HCEC 1CT (cell line): ENCODE data around the gene HCRTR1.
A peak's percentile ranks its signal among the peaks of the same experiment; 100 is the strongest.

ENCODE experiments used
- DNase-seq: peaks from one replicate; pipeline ENCODE4 v3.0.0-alpha.2; 2017

The HCRTR1 gene

DNA sequence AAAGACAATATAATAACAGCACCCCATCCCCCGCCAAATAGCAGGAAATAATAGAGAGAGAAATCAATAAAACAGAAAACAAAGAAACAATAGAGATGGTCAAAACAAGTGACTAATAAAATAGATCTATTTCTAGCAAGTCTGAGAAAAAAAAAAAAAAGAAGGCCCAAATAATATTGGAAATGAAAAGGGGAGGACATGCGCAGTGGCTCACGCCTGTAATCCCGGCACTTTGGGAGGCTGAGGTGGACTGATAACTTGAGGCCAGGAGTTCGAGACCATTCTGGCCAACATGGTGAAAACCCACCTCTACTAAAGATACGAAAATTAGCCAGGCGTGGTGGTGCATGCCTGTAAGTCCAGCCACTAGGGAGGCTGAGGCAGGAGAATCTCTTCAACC lies 18.5 kb upstream of the HCRTR1 start:
- DNase-seq = no peak

GRCh38 chr1:31600641-31601040 lies 16.8 kb upstream of the HCRTR1 start:
- DNase-seq = no peak

GRCh38 chr1:31602081-31602480 lies 15.4 kb upstream of the HCRTR1 start:
- no peak for DNase-seq

- peak; percentile 83 for DNase-seq
Measured at GRCh38 chr1:31605908-31606427, 11.5 kb upstream of the HCRTR1 start.

- no peak for DNase-seq
Measured at GRCh38 chr1:31607360-31607759, 10.1 kb upstream of the HCRTR1 start.

- no peak for DNase-seq
Measured at GRCh38 chr1:31609514-31610118, 7.9 kb upstream of the HCRTR1 start.

- DNase-seq = no peak
Measured at GRCh38 chr1:31614414-31615005, 3.0 kb upstream of the HCRTR1 start.

GRCh38 chr1:31615414-31615813 lies 2.1 kb upstream of the HCRTR1 start:
- no peak for DNase-seq

- DNase-seq = no peak
Measured at GRCh38 chr1:31615939-31616338, 1.6 kb upstream of the HCRTR1 start.

DNA sequence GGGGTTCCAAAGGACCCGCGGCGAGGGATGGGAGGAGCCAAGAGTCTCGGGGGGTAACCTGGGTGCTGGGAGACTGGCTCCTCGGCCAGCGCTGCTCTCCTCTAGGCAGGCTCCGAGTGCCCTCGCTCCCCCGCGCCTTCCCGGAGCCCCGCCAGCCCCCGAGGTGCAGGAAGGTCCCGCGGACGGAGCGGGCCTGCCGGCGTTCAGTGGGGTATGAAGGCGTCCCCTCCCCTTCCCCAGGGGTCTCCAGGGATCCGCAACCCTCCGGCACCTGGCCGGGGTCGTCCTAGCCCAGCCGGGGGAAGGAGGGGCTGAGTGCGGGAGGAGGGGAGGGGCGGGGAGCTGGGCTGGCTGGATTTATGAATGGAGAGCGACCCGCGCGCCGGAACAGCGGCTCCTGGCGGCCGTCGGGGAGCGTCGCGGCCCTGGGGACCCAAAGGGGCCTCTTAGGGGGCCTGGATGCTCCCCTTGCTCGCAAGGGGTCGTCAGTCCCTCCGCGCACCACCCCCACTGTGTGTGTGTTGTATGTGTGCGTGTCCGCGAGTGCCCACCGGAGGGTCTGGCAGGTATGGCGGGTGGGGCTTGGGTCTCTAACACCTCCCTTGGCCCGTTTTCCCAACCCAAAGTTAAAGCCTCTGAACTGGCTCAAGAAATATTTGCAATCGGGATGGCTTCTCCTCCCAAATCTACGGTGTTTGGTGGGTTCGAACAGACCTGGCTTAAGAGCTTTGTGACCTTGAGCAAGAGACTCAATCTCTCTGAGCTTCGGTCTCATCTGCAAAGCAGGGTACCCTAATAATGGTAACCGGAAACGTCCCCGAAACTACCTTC lies 642 bp downstream of the HCRTR1 start:
- peak; percentile 26 for DNase-seq

DNA sequence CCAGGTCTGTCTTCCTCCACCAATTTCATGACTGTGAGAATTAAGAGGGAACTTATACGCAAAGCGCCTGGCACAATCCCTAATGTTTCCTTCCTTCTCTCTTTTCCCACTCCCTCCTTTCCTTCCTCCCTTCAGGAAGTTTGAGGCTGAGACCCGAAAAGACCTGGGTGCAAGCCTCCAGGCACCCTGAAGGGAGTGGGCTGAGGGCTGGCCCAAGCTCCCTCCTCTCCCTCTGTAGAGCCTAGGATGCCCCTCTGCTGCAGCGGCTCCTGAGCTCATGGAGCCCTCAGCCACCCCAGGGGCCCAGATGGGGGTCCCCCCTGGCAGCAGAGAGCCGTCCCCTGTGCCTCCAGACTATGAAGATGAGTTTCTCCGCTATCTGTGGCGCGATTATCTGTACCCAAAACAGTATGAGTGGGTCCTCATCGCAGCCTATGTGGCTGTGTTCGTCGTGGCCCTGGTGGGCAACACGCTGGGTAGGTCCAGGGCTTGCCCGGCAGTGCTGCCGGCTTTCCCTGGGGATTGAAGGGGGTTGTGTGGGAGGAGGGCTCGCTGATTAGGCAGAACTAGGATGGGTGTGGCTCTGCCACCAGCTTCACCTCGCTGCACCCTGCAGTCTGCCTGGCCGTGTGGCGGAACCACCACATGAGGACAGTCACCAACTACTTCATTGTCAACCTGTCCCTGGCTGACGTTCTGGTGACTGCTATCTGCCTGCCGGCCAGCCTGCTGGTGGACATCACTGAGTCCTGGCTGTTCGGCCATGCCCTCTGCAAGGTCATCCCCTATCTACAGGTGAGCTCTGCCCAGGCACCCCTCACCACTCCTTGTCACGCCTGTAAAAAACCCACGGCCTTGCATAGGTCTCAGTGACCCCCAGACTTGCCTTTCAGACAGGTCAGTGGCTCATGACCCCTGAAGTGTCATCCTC lies 1.7 kb downstream of the HCRTR1 start:
- no peak for DNase-seq

DNA sequence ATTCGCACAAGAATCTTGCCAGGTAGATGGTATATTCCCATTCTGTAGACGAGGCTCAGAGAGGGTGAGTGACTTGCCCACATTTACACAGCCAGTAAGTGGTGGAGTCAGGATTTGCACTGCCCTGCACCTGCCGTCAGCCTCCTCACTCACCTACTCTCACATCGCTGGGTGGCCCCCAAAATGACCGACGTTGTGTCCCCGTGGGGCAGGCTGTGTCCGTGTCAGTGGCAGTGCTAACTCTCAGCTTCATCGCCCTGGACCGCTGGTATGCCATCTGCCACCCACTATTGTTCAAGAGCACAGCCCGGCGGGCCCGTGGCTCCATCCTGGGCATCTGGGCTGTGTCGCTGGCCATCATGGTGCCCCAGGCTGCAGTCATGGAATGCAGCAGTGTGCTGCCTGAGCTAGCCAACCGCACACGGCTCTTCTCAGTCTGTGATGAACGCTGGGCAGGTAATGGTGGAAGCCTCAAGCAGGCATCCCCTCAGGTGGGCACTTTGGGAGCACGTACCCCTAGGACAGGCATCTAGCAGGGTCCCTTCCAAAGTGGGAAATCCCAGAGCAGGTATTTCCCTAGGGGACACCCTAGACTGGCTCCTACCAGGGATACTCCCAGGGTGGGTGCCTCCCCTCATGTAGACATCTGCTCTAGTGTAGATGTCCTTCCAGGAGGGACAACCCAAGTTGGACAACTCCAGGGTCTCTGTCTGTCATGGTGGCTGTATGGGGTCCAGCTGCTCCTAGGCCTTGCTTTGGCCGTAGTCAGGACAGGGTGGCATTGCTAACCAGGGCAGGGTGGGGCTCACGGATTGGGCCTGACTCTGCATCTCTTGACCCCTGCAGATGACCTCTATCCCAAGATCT lies 3.4 kb downstream of the HCRTR1 start:
- no peak for DNase-seq

DNA sequence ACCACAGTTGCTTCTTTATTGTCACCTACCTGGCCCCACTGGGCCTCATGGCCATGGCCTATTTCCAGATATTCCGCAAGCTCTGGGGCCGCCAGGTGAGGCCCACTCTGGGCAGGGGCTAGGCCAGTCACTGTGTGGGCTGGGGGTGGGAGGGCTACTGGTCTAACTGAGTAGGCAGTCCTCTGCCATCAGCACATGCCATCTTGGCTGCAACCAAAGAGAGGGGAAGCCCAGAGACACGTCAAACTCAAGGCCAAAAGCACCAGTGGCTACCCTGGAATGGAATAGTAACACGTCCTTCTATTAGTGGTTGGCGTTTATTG lies 4.0 kb downstream of the HCRTR1 start:
- no peak for DNase-seq

- DNase-seq = no peak
Measured at GRCh38 chr1:31621847-31622730, 4.6 kb downstream of the HCRTR1 start.

DNA sequence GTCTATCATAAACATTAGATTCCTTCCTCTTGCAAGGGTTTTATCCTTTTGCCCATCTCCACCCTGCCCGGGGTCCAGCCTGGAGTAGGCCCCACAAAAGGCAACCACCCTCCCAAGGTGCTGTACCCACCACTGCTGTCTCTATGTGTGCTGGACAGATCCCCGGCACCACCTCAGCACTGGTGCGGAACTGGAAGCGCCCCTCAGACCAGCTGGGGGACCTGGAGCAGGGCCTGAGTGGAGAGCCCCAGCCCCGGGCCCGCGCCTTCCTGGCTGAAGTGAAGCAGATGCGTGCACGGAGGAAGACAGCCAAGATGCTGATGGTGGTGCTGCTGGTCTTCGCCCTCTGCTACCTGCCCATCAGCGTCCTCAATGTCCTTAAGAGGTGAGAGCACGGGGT lies 5.9 kb downstream of the HCRTR1 start:
- no peak for DNase-seq

- no peak for DNase-seq
Measured at GRCh38 chr1:31624309-31624708, 6.8 kb downstream of the HCRTR1 start.

DNA sequence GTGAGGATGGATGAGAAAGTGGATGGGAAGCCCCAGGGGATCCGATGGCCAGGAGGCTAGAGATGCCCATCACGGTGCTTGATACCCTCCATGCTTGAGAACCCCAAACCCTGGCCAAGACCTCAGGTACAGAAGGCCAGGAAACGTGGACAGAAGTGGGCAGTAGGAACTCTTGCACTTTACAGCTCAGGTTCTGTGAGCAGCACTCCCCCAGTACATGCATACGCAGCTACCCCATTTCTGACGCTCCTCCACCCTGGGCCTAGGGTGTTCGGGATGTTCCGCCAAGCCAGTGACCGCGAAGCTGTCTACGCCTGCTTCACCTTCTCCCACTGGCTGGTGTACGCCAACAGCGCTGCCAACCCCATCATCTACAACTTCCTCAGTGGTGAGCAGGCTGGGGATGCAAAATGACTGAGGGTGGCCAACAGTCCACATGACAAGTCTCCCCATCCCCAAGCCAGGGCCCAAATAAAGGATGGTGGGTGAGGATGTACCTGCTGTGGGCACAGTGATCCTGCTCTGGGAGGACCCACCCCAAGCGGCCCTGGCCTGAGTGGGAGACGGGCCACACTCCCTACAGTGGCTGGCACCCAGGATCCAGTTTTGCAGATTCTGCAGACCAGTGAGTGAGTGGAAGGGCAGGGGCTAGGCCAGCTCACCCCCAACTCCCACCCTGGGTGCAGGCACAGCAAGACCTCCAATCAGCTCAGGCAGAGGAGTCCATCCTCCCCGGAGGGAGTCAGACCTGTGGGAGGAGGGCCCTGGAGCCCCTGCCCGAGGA lies 7.4 kb downstream of the HCRTR1 start:
- no peak for DNase-seq

DNA sequence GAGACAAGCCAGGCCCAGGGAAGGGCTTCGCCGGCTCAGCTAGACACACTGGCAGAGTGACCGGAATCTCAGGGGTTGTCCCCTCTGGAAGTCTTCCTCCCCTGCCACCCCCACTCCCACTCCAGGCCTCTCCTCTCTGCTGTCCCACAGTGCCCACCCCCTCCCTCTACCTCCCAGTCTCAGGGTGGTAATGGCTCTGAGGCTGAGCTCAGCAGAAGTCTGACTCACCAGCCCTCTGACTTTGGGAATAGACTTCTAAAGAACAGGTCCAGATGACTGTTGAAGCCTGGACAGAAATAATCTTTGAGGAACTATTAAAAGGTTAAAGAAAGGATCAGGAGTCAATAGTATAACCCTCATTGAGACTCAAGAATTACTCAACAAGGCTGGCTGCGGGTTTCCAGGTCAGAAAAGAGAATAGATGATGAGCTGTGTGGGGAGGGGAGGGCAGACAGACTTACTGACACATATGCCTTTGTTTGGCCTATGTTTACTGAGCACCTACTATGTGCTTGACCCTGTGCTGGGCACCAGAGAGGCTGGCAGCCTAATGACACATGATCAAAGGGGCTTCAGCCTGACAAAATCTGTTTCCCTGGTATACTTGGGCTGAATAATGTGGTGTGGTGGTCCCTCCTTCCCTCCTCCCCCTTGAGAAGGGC lies 8.2 kb downstream of the HCRTR1 start:
- peak; percentile 59 for DNase-seq
